IPS-18c (cell line): ENCODE measurements around the gene MRPL18.
"Not testable (repeated sequence)": the region's sequence is repeated elsewhere in the genome, so short reads cannot be mapped to it uniquely, and the experiment has no call there.

Experiments
- H3K4me3 ChIP-seq: 2 replicates; pipeline ENCODE4 v1.7.0; 2013; ENCODE audit warnings: low read depth, mild to moderate bottlenecking, low read length, moderate library complexity; ENCODE audit not compliant: insufficient read depth
- H3K9me3 ChIP-seq: one replicate; pipeline ENCODE4 v1.6.1; 2013; ENCODE audit warnings: mild to moderate bottlenecking, low read length, moderate library complexity; ENCODE audit not compliant: control insufficient read depth, insufficient read depth

MRPL18 gene

DNA sequence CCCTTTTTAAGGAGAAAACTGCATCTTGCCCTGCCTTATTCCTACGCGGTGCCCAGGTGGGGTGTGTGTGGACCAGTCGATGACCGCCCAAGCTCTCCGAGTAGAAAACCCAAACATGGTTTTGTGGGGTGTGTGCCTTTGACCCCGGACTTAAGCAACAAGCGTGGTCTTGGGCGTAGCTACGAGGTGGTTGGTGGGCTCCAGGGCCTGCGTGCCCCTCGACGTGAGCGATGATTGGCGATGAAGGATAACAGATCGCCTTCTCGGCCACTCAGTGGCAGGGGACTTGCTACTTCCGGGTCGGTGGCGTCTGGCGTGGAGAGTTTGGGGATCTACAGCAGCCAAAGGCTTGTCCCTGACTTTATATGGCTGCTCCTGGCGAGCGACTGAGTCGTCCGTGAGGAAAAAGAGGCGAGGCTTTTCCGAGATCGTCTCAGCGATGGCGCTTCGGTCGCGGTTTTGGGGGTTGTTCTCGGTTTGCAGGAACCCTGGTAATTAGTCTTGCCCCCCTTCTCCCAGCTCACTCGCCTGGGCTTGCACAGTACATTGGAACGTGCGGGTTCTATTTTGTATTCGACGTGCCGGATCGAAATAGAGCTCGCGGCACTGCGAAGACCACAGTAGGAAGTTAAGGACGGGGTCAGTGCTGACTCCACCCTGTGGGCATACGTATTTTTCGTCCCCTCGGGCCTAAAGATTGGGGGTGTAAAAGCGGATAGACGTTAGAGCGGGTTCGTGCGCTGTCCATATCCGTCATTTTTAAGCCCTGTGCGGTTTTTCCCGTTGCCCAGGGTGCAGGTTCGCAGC, at the start of gene MRPL18:
MRPL18 (plus strand) TSS at position 319 of the 807 bp plus-strand sequence; CDS start at position 440, 121 bp downstream.
- Histone ChIP-seq H3K9me3 (no peaks in the 10 kb centered on the region), H3K4me3 (peak within 1 kb of the TSS; percentile 95)

DNA sequence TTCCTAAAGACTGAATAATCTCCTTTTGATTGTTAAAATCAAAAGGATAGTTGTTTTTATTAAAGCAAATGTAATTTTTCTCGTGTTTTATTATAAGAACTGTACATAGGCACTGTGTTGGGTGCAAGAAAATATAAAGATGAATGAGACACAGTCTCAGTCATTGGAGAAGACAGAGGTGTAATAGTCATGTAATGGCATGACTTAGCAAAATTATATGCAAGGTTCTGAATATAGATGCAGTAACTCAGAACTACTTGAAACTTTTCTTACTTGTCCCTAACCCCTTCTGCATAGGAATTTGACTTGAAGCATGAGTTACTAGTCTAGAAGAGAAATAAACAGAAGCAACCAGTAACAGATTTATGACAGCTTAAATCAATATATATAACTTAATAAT, 48.1 kb upstream of the MRPL18 start:
- H3K4me3 ChIP-seq, result no peak overlapping the region
- no peaks in the 10 kb centered on the region for H3K9me3 ChIP-seq

DNA sequence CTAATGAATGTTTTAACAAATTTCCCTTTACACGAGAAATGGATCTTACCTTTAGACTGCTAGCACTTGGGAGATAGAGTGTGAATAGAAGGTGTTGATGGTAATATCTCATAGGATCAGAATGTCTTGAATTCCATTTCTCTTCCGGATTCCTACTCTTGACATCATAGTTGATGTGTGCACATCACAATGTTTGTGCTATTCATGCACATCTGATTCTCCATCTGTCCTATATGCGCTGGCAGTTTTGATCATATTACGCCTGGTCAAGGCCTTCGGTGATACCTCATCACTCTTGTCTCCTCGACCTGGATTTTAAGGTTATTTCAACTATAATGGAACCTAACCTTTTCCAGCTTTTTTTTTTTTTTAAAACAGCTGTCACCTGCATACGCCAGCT, 45.2 kb upstream of the MRPL18 start:
- Histone ChIP-seq H3K9me3 (no peaks in the 10 kb centered on the region), H3K4me3 (no peak overlapping the region)

DNA sequence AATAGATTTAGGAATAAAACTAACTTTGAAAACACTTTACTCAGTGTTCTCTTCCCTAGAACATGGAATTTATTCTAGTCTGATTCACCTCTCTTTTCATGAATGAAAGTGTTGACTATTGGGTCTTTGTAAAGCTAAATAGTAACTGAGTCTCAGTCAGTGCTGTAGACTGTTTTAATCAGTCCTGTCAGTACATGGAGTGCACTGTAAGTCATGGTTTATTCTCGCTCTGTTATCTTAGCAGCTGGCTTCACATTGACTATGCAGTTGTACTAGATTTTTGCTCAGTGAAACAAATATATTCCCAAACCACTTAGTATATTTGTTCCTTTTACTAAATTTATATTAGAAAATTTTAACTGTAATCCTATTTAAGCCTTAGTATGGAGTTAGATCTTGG, 43.5 kb upstream of the MRPL18 start:
- H3K4me3 ChIP-seq, result no peak overlapping the region
- H3K9me3 ChIP-seq, result no peaks in the 10 kb centered on the region

DNA sequence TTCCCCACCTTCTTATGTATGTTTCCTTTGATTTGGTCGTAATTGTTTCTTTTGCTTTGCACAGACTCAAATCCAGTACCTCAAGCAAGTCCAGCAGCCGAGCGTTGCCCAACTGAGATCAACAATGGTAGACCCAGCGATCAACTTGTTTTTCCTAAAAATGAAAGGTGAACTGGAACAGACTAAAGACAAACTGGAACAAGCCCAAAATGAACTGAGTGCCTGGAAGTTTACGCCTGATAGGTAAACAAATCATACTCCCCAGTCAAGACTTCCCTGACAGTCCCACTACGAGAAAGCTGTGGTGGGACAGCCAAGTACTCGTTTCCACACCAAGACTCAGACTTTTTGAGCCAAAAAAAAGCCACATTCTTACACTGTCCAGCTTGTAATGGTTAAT, 42.1 kb upstream of the MRPL18 start:
- not testable (repeated sequence) for H3K9me3 ChIP-seq, H3K4me3 ChIP-seq

DNA sequence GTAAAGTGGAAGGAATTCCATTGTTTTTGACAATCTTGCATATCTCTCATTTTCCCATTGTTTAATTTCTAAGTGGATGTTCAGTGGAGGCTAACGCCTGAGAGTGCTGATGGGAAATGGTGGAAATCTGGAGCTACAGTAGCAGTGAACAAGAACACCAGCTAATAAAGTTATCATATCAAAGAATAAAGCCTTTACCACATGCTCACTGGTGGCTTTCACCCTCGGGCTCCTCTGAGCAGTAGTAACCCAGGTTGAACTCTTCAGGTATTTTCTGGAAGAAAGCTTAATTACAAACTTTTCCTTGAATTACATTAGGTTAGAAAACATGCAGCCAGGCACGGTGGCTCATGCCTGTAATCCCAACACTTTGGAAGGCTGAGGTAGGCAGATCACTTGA, 38.8 kb upstream of the MRPL18 start:
- no peak overlapping the region for H3K4me3 ChIP-seq
- H3K9me3 ChIP-seq, result no peaks in the 10 kb centered on the region

DNA sequence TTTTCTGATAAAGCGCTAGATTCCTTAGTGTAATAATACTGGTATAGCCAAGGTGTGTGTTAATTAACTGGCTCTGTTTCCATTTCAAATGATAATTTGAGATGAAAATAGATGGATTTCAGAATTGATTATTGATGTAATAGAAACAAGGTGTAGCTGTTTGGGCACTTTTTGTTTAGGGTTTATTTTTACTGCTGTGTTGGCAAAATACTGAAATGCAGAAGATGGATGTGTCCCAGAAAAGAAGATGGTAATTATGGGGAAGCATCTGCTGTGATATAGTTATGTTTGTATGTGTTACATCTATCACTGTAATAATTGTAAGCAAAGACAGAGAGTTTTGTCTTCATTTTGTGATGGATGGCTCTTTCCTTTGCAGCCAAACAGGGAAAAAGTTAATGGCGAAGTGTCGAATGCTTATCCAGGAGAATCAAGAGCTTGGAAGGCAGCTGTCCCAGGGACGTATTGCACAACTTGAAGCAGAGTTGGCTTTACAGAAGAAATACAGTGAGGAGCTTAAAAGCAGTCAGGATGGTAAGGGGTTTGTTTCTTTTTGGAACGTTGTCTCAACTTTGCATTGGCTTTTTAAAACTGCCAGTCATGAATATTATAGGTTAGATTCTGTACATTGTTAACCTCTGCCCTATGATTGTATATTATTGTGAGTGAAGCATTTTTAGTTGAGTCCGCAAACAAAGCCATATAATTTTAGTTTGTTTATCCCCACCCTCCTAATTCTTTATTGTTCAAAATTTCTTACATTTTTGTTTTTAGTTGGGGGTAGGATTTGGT, 37.0 kb upstream of the MRPL18 start:
- H3K9me3 ChIP-seq, result no peaks in the 10 kb centered on the region
- no peak overlapping the region for H3K4me3 ChIP-seq

DNA sequence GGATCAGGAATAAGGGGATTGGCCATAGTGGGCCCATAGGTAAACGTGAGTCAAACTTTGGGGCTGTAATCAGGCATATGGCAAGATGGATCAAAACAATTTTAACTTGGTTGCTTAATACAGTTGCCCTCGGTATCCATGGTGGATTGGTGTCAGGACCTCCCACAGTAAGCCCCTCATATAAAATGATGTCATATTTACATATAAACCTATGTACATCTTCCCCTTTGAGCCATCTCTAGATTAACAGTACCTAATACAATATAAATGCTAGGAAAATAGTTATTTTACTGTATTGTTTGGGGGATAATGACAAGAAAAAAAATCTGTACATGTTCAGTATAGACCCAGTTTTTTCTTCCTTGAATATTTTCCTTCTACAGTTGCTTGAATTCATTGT, 35.9 kb upstream of the MRPL18 start:
- H3K9me3 ChIP-seq, result no peaks in the 10 kb centered on the region
- no peak overlapping the region for H3K4me3 ChIP-seq

DNA sequence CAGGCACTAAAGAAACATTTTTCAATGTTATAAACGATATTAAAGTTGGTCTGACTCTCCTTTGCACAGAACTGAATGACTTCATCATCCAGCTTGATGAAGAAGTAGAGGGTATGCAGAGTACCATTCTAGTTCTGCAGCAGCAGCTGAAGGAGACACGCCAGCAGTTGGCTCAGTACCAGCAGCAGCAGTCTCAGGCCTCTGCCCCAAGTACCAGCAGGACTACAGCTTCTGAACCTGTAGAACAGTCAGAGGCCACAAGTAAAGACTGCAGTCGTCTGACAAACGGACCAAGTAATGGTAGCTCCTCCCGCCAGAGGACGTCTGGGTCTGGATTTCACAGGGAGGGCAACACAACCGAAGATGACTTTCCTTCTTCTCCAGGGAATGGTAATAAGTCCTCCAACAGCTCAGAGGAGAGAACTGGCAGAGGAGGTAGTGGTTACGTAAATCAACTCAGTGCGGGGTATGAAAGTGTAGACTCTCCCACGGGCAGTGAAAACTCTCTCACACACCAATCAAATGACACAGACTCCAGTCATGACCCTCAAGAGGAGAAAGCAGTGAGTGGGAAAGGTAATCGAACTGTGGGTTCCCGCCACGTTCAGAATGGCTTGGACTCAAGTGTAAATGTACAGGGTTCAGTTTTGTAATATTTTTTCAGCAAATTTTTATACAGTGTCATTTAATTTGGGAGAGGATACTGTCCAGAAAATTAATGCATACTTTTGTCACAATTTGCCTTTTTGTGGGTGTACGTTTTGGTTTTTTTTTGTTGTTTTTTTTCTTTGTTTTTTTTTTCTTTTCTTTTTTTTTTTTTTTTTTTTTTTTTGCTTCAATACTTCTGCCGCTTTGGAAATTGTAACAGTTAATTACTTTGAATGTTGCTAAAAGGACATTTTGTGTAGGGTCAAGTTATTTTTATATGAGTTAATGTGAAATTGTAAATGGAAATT, 35.0 kb upstream of the MRPL18 start:
- Histone ChIP-seq H3K9me3 (no peaks in the 10 kb centered on the region), H3K4me3 (no peak overlapping the region)

DNA sequence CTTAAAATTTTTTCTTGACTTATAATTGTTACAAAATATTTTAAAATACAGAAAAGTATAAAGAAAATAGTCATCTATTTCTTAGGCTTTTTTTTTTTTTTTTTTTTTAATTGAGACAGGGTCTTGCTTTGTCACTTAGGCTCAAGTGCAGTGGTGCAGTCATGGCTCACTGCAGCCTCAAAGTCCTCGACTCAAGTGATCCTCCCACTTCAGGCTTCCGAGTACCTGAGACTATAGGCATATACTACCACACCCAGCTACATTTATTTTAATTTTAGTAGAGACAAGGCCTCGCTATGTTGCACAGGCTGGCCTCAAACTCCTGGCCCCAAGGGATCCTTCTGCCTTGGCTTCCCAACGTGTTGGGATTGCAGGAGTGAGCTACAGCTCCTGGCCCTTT, 33.8 kb upstream of the MRPL18 start:
- Histone ChIP-seq H3K4me3 (no peak overlapping the region), H3K9me3 (no peaks in the 10 kb centered on the region)

DNA sequence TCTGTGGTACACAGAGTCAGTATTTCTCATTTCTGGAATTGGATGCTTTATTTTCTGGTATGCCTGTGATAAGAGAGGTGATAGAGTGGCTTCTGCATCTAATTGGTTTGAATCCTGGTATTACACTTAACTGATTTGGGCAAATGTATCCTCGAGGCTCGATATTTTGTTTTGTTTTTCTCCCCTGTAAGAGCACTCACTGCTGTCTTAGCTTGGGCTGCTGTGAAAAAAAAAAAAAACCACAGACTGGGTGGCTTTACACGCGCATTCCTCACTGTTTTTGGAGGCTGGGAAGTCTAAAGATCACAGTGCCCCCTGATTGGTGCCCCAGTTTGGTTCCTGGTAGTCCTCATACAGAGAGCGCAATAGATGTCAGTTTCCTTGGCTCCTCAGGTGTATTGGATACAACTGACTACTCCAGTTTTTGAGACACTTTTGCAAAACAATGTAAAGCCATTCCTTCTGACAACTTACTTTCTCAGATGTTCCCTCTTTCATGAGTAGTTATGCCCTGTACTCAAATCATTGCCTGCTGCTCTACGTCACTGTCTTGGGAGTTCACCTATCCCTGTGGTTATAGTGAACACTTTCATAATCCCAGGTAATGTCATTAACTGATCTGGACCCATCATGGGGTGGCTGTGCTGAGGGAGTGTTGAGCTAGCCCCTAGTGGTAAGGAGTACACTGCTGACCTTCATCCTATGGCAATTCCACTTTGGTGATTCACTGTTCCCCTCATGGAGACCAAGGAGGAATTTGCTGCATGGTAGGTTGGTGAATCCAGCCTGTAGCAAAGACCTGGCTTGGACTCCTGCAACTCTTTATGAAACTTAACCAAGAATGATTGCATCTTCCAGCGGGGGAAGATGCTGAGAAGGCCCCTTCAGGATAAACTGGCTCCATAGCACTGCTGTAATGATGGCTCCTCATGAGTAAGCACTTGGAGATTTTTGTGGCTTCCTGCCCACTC, 32.0 kb upstream of the MRPL18 start:
- Histone ChIP-seq H3K4me3 (no peak overlapping the region), H3K9me3 (no peaks in the 10 kb centered on the region)

DNA sequence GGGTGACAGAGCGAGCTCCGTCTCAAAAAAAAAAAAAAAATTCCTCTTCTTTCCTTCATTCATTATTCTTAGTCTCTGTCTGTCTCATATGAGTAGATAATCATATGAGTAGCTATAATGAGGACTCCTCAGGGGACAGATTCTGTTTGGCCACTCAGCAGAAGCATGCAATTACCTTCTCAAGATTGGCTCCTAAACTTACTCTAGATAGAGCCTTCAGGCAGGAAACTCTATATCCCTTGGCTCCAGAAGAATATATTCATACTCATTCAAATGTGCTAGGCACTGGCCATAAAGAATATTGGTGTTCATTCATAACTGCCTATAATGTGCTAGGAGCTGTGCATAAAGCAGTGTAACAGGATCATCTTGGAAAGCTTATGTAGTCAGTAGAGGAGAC, 30.6 kb upstream of the MRPL18 start:
- Histone ChIP-seq H3K9me3 (no peaks in the 10 kb centered on the region), H3K4me3 (no peak overlapping the region)

DNA sequence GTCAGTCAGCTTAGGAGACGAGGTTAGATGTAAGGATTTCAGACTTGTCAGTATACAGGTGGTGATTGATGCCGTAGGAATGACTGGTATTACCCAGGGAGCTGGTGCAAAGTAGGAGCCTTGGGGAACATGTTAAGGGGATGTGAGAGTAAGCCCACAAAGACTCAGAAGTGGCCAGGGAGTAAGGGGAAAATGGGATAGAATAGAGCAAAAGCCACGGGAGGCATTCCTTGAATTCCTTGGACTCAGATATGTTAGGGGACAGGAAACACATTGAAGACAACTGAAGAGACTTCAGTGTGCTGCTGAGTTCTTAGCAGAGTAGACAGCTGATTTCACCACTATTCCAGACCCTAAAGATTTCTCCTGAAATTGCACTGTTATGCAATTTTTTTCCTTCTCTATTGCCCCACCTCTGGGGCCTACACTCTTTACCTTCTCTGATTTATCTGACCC, 29.6 kb upstream of the MRPL18 start:
- Histone ChIP-seq H3K9me3 (no peaks in the 10 kb centered on the region), H3K4me3 (peak overlapping the region; percentile 71)

DNA sequence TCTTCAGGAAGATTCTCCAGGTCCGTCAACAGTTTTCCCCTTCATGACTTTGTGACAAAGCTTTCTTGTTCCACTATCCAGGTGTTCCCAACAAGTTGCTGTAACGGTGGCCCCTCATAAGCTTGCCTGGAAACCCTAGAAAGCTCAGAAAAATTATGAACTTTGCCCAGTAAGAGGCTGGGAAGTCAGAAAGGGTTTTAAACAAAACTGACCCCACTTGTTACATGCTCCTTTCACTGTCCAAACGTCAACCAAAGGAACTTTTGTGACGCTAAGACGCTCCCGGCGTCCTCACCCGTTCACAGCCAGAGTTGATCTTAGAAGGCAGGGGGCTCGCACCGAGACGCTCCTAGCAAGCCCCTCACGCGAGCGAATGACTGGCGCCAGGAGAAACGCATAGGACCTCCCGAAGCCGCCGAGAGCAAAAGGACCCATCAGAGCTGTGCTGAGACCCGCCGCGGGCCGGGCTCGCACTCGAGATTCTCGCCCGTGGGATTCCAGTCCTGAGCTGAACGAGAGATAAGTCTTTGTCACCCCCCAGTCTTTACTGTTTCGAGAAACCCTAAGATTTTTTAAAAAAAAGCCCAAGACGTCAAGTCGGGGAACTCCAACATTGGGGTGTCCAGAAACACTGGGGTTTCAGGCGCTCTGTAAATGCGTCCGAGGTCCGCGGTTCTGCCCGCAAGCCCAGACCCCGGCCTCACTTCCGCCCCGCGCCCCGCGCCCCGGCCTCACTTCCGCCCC, 29.0 kb upstream of the MRPL18 start:
- Histone ChIP-seq H3K9me3 (no peaks in the 10 kb centered on the region), H3K4me3 (peak overlapping the region; percentile 71)

DNA sequence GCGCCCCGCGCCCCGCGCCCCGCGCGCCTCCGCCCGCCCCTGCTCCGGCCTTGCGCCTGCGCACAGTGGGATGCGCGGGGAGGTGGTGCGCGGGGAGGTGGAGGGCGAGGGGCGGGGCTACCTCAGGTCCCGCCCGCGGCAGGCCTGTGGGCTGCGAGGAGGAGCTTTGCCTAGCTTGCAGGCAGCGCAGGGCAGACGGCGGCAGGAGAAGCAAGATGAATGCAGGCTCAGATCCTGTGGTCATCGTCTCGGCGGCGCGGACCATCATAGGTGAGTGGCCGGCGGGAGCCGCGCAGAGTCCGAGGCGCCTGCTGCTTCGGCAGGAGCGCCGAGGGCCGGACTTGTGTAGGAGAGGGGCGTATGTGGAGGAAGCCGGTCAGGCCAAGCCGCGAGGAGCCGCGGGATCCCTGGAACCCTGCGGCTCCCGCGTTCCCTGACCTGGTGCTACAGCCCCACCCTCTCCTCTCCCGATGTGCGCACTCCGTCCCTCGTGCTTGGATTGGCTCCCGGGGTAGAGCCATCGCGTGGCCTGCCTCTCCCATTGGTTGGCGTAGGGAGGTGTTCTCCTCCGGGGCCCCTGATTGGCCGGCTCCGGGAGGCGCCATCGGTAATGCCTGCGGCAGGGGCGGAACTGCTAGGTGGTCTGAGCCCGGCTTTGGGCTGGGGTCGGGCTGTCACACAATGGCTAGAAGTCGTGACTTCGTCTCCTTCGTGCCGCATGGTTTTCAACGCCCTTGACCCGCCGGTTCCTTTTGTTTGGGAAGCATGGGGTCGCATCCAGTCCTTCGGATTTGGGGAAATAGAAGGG, 28.2 kb upstream of the MRPL18 start, which contains the start of gene ACAT2:
ACAT2 (plus strand) TSS at position 173 of the 808 bp plus-strand sequence; CDS start at position 216, 43 bp downstream.
- peak within 1 kb of the TSS; percentile 96 for H3K4me3 ChIP-seq
- H3K9me3 ChIP-seq, result no peaks in the 10 kb centered on the region
